Measurements from ENCODE around the gene TP53I11.

TP53I11 gene

DNA sequence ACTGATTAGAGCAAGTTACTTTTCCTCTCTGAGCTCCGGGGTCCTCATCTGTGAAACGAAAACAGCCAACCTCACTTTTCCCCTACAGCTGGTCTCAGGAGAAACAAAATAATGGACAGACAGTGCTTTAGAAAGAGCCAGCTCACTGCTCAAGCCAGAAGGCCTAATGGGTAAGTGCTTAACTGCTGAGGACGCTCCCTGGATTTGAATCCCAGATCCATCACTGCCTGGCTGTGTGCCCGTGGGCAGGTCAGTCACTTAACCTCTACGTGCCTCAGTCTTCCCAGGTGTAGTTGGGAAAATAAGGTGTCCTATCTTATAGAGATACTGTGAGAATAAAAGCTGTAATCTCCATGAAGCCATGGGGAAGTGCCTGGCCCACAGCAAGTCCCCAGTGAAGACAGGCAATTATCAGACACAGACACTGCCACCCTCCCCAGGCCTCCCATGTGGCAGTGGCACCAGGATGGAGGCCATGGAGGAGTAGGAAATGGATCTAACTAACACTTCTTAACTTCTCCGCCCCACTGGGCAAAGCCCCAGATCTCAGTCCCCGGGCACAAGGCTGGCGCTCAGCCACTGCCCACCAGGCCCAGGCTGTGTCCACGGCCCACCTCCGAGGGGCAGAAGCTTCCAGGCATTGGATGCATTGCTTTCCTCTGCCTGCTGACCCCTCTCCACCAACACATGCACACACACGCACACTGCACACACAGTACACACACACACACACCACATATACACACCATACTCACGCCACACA is 9.2 kb downstream of the TP53I11 start:
- no peak for DNase-seq (ENCODE audit: low read depth in 1 of 2, low spot score in 1 of 2)

DNA sequence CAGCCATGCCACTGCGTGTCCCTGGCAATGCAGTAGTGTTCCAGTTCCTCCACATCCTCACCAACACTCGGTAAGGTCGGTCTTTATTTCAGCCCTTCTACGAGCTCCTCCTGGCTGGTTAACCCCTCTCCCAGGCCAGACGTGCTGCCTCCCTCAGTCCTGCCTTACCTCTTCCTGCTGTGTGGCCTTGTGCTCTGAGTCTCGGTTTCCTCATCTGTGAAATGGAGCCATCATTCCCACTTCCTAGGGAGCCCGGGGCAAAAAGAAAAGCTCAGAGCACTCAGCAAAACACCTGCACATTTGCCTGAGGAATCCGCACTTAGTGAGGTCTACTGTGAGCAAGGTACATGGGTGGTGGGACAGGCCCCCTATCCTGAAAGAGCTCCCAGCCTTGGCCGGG is 9.8 kb downstream of the TP53I11 start:
- DNase-seq (ENCODE audit: low read depth in 1 of 2, low spot score in 1 of 2) = no peak

DNA sequence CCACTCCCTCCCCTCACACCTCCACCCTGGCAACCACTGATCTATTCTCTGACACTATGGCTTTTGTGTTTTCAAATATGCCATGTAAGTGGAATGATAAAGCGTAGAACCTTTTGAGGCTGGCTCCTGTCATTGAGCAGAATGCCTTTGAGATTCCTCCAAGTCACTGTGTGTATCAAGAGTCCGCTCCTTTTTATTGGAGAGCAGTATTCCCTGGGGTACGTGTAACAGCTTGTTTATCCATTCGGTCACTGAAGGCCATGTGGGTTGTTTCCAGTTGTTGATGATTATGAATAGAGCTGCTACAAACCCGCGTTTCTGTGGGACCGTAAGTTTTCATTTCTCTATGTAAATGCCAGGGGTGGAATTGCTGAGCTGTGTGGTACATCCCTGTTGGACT is 10.3 kb downstream of the TP53I11 start:
- DNase-seq (ENCODE audit: low read depth in 1 of 2, low spot score in 1 of 2) = no peak

DNA sequence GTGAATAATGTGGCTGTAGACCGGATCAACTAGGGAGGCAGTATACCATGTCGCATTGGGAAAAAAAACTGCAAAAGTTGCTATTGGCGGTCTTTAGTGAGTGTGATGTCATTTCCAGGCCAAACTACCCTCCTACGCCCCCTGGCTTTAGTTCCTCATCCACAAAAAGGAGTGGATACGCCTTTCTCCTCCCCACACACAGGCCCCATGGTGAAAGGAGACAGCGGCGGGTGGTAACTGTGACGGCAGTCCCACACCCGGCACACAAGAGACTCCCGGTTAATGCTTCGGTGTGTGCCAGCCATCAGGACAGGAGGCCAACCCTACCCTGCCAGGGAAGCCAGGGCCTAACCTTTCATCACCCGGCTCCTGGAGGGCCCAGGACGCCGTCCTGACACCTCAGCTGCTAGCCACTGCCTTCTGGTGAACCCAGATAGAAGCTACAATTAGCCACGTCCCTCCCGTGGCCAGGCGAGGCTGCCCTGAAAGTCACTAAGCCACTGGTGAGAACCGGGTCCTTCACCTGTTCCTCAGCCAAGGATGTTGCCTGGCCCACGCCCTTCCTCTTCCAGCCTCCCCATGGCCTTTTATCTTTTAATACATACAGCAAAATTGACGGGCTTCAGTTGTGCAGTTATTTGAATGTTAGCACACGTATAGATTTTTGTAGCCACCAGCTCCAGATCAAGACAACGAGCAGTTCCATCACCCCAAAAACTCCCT is 10.8 kb downstream of the TP53I11 start:
- no peak for DNase-seq (ENCODE audit: low read depth in 1 of 2, low spot score in 1 of 2)

DNA sequence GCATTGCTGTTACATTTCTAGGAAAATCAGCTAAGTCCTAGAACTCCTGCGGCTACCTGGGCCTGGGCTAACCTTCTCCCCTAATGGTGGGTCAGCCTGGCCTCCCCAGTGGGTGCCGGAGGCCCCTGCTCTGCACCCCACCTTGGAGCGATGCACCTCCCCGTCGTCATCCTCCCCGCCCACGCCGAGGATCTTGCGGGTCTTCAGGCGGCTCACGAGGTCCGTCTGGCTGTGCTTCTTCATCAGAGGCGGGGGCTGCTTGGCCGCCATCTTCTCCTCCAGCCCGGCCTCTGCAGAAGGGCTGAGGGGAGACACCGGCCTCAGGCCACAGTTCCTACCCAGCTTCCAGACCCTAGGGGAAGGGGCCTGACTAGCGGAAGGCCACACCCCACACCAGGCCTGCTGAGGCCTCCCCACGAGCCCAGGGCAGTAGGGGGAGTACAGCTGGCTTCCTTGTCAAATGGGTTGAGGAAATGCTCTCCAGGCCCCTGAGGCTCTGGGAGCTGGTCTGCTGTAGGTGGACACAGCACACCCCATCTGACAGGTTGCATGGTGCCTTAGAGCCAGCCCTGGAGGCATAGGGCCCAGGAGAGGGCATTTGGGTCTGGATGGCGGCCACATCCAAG is 12.5 kb downstream of the TP53I11 start:
- no peak for DNase-seq (ENCODE audit: low read depth in 1 of 2, low spot score in 1 of 2)

DNA sequence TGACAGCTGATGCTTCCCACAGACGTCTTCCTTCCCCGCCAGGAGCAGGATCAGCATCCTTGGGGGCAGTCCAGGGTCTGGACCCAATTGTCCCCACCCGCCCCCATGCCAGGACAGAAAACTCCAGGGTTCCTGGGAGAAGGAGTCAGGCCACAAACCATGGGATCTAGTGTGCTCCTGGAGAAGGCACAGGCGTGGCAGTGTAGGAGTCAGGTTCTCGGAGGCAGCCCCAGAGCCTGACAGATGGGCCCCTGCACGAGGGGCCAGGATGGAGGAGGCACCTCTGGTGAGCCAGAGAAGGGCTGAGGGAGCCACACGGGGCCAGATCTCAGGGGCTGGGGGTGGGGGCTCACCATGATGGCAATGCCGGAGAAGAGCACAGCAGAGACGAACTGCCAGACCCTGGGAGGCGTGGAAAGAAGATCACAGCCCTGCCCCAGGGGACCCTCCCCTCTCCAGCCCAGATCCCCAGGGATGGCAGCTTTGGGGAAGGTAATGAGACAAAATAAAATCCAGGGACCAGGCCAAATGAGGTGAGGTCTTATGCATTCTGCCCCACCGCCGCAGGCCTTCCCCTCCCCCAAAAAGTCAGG is 13.6 kb downstream of the TP53I11 start:
- DNase-seq (ENCODE audit: low read depth in 1 of 2, low spot score in 1 of 2) = no peak

DNA sequence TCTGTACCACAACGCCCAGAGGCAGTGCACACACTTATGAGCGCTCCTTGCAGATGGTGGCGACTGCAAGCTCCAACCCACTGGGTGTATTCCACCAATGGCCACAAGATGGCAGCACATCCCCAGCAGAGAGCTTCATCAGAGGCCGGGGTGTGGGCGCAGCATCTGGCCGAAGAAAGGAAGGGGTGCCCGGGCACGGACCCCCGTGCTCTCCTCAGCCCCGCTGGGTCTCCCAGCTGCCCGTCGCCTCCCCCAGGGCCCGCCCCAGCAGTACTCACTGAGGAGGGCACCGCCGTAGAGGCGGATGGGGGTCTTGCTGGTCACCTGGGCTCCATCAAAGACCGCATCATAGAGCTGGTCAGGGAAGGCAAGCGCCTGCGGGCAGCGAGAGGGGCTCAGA is 14.2 kb downstream of the TP53I11 start:
- DNase-seq (ENCODE audit: low read depth in 1 of 2, low spot score in 1 of 2) = peak; percentile 67 to 71

DNA sequence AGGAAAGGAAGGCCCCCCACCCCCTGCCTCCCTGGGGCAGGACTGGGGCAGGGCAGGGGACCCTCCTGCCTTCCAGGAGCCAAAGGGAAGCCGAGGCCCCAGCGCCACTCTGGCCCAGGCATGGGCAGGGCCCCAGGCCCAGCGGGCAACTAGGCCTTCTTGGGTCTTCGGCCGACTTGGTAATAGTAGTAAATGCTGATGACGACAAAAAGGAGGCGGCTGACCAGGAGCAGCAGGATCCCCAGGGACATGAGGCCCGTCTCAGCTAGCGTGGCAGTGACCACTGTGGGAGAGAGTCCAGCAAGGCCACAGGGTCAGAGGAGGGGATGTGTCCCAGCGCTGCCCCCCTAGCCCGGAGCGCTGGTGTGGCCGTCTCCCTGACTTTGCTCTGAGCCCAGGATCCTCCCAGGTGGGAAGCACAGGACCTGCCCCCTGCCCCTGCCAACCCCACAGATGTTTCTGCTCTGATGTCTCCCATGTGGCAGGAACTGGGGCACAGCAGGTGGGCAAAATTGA is 15.9 kb downstream of the TP53I11 start:
- no peak for DNase-seq (ENCODE audit: low read depth in 1 of 2, low spot score in 1 of 2)

DNA sequence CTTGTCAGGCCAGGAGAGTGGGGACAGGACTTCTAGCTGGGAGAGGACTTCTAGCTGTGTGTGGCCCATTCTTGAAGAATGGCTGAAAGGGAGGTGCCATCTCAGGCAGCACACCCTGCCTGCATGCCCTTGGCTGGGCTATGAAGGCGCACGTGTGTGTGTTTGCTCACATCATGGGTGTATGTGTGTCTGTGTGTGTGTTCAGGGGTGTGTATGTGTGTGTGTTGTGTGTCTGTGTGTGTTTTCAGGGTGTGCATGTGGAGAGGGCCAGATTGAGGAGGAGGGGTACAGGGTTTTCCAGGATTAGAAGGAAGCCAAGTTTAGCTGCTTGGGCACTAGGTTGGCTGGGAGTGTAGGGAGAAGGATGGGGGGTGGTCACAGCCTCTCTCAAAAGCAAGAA is 16.6 kb downstream of the TP53I11 start:
- no peak for DNase-seq (ENCODE audit: low read depth in 1 of 2, low spot score in 1 of 2)

DNA sequence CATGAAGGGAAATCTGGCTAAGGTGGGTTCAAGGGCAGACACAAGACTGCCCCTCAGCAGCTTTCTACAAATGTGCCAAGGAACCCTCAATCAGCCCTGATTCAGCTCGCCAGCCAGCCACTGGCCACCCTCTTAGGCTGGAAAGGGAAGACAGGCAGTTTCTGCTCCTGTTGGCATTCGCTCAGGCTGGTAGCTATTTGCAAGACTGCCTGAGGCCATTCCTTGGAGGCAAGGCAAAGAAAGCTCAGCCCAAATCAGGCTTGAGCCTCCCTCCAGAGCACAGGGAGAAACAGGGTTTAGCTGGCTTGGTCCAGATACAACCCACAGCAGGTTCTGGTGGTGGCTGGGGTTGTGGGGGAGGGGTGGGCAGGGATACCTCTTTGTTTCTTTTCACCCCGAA is 19.2 kb downstream of the TP53I11 start:
- DNase-seq (ENCODE audit: low read depth in 1 of 2, low spot score in 1 of 2) = no peak

DNA sequence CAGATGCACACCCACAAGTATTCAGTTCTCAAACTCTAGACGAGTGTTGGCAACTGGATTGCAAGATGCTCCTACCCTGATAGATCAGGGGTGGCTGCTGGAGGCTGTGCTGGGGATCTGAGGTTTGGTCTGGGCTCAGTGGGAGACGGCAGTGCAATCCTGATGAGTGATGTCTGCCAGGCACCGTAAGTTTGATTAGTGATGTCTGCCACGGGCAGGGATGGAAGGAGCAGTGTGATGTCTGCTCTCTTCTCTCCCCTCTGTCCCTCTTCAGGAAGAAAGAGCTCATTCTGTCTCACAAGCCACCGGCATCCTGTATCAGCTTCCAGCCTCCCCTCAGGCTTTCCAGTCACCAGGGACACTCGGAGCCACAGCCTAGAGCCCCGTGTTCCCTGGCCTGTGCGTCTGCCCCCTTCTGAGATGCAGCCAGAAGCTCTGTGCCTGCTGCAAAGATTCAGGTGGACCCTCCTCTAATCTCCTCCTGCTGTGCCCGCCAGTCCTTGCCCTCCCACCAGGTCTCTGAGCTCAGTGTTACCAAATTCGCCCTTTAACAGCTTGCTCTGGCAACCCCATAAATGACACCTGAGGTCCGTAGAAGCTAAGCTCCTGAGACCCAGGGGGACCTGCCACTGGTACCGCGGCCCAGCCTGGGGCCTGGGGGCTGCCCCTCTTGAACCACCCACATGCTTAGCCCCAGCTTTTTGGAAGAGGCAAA is 19.9 kb downstream of the TP53I11 start:
- DNase-seq (ENCODE audit: low read depth in 1 of 2, low spot score in 1 of 2) = no peak

DNA sequence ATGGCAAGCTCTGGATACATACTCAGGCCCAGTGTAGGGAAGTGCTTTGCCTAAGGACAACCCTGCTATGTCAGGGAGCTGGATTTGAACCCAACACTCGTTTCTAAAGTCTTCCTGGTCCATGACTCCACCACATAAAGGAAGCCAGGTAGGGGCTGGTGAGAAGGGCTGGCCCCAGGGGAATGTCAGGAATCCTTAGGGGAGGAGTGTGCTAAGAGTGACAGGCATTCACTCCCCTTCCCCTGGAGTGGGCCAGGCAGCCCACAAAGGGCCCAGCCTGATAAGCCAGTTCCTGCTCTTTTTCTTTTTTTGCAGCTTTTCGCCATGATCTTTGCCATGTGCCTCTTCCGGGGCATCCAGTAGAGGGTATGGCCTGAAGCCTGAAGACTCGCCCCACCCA is 21.9 kb downstream of the TP53I11 start:
- no peak for DNase-seq (ENCODE audit: low read depth in 1 of 2, low spot score in 1 of 2)

DNA sequence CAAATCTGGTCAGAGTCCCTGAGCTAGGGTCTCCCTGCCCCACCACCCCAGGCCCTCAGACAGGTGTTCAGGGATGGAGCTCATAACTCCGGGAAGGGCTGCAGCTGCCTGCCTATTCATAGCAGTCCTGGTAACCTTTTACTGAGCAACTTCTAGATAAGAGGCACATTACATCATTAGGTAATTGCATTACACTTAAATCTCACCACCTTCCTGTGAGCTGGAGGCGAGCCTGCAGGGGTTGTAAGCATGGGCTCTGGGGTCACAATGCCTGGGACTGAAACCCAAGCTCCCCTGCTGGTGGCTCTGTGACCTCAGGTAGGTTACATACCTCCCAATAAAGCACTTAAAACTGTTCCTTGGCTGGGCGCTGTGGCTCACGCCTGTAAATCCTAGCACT is 22.5 kb downstream of the TP53I11 start:
- no peak for DNase-seq (ENCODE audit: low read depth in 1 of 2, low spot score in 1 of 2)

DNA sequence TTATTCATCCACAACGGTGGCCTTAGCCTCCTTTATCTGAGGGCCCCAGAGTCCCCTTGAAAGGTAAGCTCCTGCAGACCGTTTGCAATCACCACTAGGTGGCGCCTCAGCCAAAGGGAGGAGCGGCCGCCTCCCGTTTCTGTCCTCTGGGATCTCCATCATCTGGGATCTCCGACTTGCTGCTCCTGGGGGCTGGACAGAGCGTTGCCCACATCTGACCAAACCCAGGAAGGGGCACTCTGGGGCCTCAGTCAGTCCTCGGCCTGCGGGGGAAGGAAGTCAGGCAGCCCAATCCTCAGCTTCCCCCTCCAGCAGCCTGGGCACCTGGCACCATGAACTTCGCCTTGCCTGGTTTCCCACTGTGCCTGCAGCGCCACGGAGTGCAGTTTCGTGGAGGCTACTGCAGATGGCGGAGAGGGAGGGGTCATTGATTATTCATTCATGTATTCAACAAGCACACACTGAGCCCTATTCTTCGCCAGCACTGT is 23.5 kb downstream of the TP53I11 start:
- peak in 1 of 2 donors; percentile 39 for DNase-seq (ENCODE audit: low read depth in 1 of 2, low spot score in 1 of 2)

DNA sequence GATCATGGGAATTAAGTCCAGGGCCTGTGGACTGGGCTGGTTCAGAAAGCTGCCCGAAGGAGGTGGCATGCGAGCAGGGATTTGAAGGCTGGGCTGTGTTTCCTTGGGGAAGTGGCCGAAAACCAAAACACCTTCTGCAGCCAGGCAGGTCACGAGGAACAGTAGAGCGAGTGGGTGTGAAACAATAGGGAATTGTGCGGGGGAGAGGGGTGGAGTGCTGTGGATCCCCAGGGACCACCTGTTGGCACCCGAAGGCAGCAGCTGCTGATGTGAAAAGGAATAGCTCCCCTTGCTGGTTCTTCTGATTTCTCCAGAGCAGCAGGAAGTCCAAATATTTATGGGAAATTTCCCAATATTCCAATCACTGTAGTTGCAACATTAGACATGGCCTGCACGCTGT is 24.6 kb downstream of the TP53I11 start:
- DNase-seq (ENCODE audit: low read depth in 1 of 2, low spot score in 1 of 2) = no peak

DNA sequence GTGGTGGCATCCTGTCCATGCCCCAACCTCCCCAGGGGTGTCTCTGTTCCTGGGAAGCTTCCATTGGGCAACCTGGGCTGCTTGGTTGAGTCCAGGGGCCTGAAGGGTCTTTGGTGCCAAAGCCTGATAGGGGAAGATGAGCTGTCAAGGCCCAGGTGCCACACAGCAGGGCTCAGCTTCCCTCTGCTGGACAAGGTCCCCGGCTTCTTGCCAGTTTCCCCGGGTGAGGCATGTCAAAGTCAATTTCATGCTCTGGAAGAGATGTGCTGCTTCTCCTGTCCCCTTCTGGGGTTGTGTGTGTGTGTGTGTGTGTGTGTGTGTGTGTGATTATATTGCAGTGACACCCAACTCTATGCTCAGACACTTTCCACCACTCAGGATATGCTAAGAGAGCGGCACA is 26.9 kb downstream of the TP53I11 start:
- DNase-seq (ENCODE audit: low read depth in 1 of 2, low spot score in 1 of 2) = no peak

DNA sequence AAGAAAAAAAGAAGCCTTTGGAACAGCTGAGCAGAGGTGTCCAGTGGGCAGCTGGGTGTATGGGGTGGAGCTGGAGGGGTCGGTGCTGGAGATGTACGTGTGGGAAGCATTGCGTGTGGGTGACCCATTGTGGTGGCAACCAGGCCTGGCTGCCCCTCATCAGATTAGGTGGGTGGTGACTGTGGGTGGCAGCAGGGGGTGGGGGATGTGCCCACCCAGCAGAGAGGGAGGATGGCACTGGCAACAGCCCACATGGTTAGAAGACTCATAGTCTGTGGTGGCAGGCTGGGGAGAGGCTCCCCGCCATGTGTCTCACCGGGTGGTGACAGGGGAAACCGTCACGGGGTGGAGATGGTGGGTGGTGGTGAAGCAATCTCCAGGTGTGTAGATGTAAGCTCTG is 27.6 kb downstream of the TP53I11 start:
- DNase-seq (ENCODE audit: low read depth in 1 of 2, low spot score in 1 of 2) = no peak

DNA sequence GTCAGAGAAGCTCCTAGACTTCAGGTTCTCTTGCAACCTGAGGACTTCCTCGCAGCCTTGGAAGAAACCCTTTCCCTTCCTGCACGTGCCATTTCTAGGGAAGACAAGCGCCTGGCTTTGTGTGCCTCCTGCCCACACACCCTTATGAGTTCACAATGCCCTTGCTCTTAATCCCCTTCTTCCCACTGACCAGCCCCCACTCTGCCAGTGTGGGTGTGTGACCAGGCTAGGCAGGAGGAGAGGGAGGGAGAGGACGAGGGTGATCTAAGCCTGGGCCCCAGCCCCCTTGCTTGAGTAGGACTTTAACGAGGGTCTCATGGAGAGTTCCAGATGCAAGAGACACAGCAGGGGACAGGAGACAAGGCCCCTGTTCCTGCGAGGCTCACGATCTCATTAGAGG is 30.2 kb downstream of the TP53I11 start:
- DNase-seq (ENCODE audit: low read depth in 1 of 2, low spot score in 1 of 2) = no peak

DNA sequence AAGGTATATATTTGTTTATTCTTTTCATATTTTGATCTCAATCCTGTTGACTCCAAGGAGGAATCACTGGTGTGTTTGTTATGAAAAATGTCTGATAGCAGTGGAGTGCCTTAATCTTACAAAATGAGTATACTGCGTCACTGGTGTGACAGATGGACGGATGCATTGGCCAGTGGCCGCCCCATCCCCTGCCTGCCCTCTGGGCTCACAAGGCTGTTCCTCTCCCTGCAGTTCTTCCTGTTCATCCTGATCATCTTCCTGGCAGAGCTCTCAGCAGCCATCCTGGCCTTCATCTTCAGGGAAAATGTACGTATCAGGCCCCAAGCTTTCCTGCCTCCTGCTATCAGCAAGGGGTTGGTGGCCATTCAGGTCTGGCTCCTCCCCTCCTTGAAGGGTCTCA is 32.9 kb downstream of the TP53I11 start:
- no peak for DNase-seq (ENCODE audit: low read depth in 1 of 2, low spot score in 1 of 2)

DNA sequence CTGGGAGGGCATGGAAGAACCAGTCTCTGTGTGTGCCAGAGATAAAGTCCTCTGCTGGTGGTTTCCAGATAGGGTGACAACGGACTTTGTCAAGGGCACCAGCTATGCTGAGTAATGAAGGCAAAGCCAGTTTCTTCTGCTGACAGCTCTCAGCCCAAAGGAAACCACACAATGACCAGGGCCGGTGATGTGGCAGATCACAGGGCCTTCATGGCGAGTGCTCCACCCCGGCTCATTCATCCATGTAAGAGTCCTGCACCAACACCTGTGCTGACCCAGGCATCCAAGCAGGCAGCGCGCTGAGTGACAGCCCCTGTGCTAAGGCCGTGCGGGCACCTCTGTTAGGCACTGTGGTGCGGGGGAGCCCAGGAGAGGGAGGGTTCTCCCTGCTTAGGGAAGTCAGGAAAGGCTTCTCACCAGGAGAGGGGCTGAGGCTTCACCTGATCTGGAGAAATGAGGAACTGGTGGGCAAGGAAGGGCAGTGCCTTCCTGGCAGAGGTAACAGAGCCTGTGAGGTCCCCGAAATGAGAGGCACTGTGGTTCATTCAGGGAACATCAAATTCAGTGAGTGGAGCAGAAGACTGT is 33.8 kb downstream of the TP53I11 start:
- DNase-seq (ENCODE audit: low read depth in 1 of 2, low spot score in 1 of 2) = no peak

DNA sequence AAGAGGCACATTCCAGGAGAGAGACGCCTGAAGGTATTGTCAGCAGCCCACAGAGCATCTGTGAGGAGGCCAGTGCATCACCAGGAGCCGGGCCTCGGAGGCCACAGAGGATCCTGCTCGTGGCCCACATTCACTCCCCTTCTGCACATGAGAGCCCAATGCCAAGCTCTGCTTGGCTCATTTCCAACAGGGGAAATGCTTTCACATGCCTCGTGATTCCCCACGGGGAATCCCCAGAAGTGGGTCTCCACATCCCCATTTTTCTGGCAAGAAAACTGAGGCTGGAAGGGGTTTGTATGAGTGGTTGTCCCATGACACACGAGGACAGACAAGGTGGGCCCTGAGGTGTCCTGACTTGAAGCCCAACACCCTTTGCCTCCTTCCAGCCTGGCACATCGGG is 34.4 kb downstream of the TP53I11 start:
- DNase-seq (ENCODE audit: low read depth in 1 of 2, low spot score in 1 of 2) = no peak
